Astrocyte (in vitro differentiated cells and primary cell): Measurements from ENCODE around the gene HDC. TPM values are rescaled to one million over a fixed set of nuclear protein-coding genes. Genes with fewer than 3 reads are reported as not detected.

Experiments
- DNase-seq: peaks from one replicate; pipeline ENCODE4 v3.0.0-alpha.2; 2010; ENCODE audit warnings: low read depth
- FAIRE-seq: peaks from 2 replicates; lab custom pipeline; 2011; peaks lifted over from hg19 to GRCh38; lab: Jason Lieb, UNC
- H2AFZ ChIP-seq: 2 replicates; pipeline ENCODE4 v1.6.0; 2012; ENCODE audit warnings: low read depth, low read length, inconsistent platforms
- H3K27ac ChIP-seq: 2 replicates; pipeline ENCODE4 v1.5.1; 2011; ENCODE audit warnings: low read depth, low read length, inconsistent platforms
- H3K27me3 ChIP-seq: 2 replicates; pipeline ENCODE4 v1.6.0; 2011; ENCODE audit warnings: low read length, inconsistent platforms; ENCODE audit not compliant: insufficient read depth
- H3K36me3 ChIP-seq: 2 replicates; pipeline ENCODE4 v1.5.1; 2011; ENCODE audit warnings: low read length, inconsistent platforms; ENCODE audit not compliant: insufficient read depth
- H3K4me1 ChIP-seq: 2 replicates; pipeline ENCODE4 v1.5.1; 2011; ENCODE audit warnings: low read length, inconsistent platforms; ENCODE audit not compliant: insufficient read depth
- H3K4me2 ChIP-seq: 2 replicates; pipeline ENCODE4 v1.6.0; 2012; ENCODE audit warnings: low read length, inconsistent platforms
- H3K4me3 ChIP-seq: 2 replicates; pipeline ENCODE4 v1.5.1; 2011; ENCODE audit warnings: low read depth, mild to moderate bottlenecking, low read length, inconsistent platforms; ENCODE audit not compliant: insufficient read depth
- H3K79me2 ChIP-seq: 2 replicates; pipeline ENCODE4 v1.6.0; 2012; ENCODE audit warnings: mild to moderate bottlenecking, low read length, inconsistent platforms; ENCODE audit not compliant: insufficient read depth
- H3K9ac ChIP-seq: 2 replicates; pipeline ENCODE4 v1.6.0; 2012; ENCODE audit warnings: mild to moderate bottlenecking, low read length, inconsistent platforms
- H3K9me3 ChIP-seq: 2 replicates; pipeline ENCODE4 v1.5.1; 2012; ENCODE audit warnings: low read depth, mild to moderate bottlenecking, low read length, inconsistent platforms; ENCODE audit not compliant: insufficient read depth
- H4K20me1 ChIP-seq: 2 replicates; pipeline ENCODE4 v1.6.0; 2012; ENCODE audit warnings: low read length, inconsistent platforms; ENCODE audit not compliant: insufficient read depth
- H3K27ac Mint-ChIP-seq: one replicate; pipeline ENCODE4 v1.8.0; 2021; ENCODE audit warnings: mild to moderate bottlenecking, mixed read lengths; ENCODE audit not compliant: unreplicated experiment
- H3K27me3 Mint-ChIP-seq: one replicate; pipeline ENCODE4 v1.8.0; 2021; ENCODE audit warnings: low read depth, mixed read lengths; ENCODE audit not compliant: unreplicated experiment
- H3K36me3 Mint-ChIP-seq: one replicate; pipeline ENCODE4 v1.8.0; 2021; ENCODE audit warnings: low read depth, mixed read lengths; ENCODE audit not compliant: unreplicated experiment
- H3K4me1 Mint-ChIP-seq: one replicate; pipeline ENCODE4 v1.8.0; 2021; ENCODE audit warnings: low read depth, mixed read lengths; ENCODE audit not compliant: unreplicated experiment
- H3K4me3 Mint-ChIP-seq: one replicate; pipeline ENCODE4 v1.8.0; 2021; ENCODE audit warnings: mild to moderate bottlenecking, moderate library complexity, mixed read lengths; ENCODE audit not compliant: unreplicated experiment
- H3K9me3 Mint-ChIP-seq: one replicate; pipeline ENCODE4 v1.8.0; 2021; ENCODE audit warnings: mild to moderate bottlenecking, mixed read lengths; ENCODE audit not compliant: unreplicated experiment
- EZH2 ChIP-seq: IDR thresholded peaks from 2 replicates; pipeline ENCODE4 v1.6.1; 2012; ENCODE audit warnings: mild to moderate bottlenecking, low read length, inconsistent platforms; ENCODE audit not compliant: insufficient read depth
- total RNA-seq: library from RNA; stranded (reverse); gene quantifications from 2 replicates; pipeline ENCODE4 v1.2.1, GENCODE V29; 2021
- TF ChIP-seq, protein P1 (sequence below): IDR thresholded peaks from 2 replicates; pipeline ENCODE4 v1.5.1; 2011; ENCODE audit warnings: low read depth, mild to moderate bottlenecking, inconsistent platforms, low read length, moderate library complexity; ENCODE audit not compliant: insufficient read depth

HDC gene
- total RNA-seq, 1 donor from 2014 or later, result not detected

DNA sequence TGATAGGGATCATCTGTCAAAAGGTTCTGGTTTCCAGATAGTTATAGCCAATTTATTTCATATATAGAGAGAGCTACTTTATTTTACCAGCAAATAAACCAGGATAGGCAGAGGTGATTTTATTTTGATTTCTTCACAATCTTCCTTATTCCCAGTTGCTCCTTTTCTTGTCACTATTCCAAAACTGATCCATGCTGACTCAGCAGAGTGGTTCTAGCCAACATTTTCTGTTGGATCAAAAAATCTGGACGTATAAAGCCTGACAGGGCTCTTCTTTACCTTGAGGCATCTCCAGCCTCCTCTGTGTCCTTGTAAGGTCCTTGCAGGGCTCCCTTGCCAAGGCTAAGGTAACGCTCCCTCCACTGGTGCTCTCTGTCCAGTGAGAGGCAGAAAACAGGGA, 15.8 kb downstream of the HDC start:
- no peak overlapping the region for H3K27ac Mint-ChIP-seq

DNA sequence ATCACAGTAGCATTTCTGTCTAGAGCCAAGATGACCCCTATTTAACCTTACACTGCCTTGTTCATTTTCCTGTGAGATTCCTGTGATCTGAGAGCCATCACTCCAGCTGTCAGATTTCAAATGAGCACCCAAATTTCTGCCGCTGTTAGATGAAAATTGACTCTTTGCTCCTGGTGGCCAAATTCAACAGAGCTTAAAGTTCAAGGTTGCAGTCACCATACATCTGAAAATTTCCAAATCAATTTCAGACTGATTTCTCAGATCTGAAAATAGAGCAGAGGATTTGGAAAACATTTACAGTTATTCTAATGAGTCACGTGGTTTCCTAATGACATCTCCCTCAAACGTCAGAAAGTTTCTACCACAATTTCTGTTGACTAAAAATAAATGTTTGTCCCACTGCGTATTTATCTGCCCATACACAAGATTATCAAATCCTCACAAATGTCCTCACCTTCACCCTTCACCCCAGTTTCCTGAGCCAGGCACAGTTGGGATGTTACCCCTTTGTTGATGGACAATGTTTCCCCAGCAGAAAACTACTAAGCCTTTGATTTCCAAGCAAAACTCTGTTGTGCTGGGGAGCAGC, 16.4 kb downstream of the HDC start:
- no peaks in the 10 kb centered on the region for H3K9me3 ChIP-seq
- no peaks in the 10 kb centered on the region for H3K9me3 Mint-ChIP-seq

More for the DNA sequence above, 15.8 kb downstream of the HDC start:
- Histone ChIP-seq H3K4me1 (no peaks in the 10 kb centered on the region), H3K27me3 (peaks cover 10% of the 10 kb centered on the region), H3K9me3 (no peaks in the 10 kb centered on the region), H4K20me1 (no peaks in the 10 kb centered on the region), H3K9ac (no peak overlapping the region), H2AFZ (no peak overlapping the region), H3K36me3 (no peaks in the 10 kb centered on the region), H3K79me2 (no peaks in the 10 kb centered on the region), H3K27ac (no peak overlapping the region), H3K4me2 (no peak overlapping the region), H3K4me3 (no peak overlapping the region)
- no peak for TF ChIP-seq EZH2
- TF ChIP-seq, protein P1, sequence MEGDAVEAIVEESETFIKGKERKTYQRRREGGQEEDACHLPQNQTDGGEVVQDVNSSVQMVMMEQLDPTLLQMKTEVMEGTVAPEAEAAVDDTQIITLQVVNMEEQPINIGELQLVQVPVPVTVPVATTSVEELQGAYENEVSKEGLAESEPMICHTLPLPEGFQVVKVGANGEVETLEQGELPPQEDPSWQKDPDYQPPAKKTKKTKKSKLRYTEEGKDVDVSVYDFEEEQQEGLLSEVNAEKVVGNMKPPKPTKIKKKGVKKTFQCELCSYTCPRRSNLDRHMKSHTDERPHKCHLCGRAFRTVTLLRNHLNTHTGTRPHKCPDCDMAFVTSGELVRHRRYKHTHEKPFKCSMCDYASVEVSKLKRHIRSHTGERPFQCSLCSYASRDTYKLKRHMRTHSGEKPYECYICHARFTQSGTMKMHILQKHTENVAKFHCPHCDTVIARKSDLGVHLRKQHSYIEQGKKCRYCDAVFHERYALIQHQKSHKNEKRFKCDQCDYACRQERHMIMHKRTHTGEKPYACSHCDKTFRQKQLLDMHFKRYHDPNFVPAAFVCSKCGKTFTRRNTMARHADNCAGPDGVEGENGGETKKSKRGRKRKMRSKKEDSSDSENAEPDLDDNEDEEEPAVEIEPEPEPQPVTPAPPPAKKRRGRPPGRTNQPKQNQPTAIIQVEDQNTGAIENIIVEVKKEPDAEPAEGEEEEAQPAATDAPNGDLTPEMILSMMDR, result no peak
- no peaks in the 10 kb centered on the region for H3K9me3 Mint-ChIP-seq
- H3K4me3 Mint-ChIP-seq, result no peak overlapping the region
- no peaks in the 10 kb centered on the region for H3K36me3 Mint-ChIP-seq
- peaks cover 8% of the 10 kb centered on the region for H3K4me1 Mint-ChIP-seq
- no peak for FAIRE-seq
- H3K27me3 Mint-ChIP-seq, result peaks cover 7% of the 10 kb centered on the region
- DNase-seq, result no peak

More for the DNA sequence above, 16.4 kb downstream of the HDC start:
- H2AFZ ChIP-seq, result no peak overlapping the region
- no peak overlapping the region for H3K4me2 ChIP-seq
- H4K20me1 ChIP-seq, result no peaks in the 10 kb centered on the region
- no peaks in the 10 kb centered on the region for H3K4me1 ChIP-seq
- H3K27me3 ChIP-seq, result peaks cover 10% of the 10 kb centered on the region
- no peak overlapping the region for H3K27ac ChIP-seq
- Mint-ChIP-seq H3K4me3 (no peak overlapping the region), H3K27me3 (peaks cover 3% of the 10 kb centered on the region), H3K36me3 (no peaks in the 10 kb centered on the region), H3K4me1 (peaks cover 8% of the 10 kb centered on the region), H3K27ac (no peak overlapping the region)
- H3K9ac ChIP-seq, result no peak overlapping the region
- no peaks in the 10 kb centered on the region for H3K36me3 ChIP-seq
- TF ChIP-seq, protein P1, result no peak
- TF ChIP-seq EZH2, result no peak
- FAIRE-seq (no peak), DNase-seq (peak; percentile 15)
- no peaks in the 10 kb centered on the region for H3K79me2 ChIP-seq
- no peak overlapping the region for H3K4me3 ChIP-seq
